ENCODE results near the gene INTS1. TPM values are rescaled to one million over a fixed set of nuclear protein-coding genes. Genes with fewer than 3 reads are reported as not detected.

The INTS1 gene
- total and polyA plus RNA-seq, 9 donors: 1.9 to 80.5 (median 61.5) TPM

- Histone ChIP-seq H3K9me3 (no peaks in the 10 kb centered on the region), H3K4me3 (no peak overlapping the region), H3K27me3 (no peaks in the 10 kb centered on the region), H3K27ac (peak overlapping the region; percentile 82 to 91), H3K4me1 (ENCODE audit: insufficient read depth) (peaks cover 27% of the 10 kb centered on the region), H3K36me3 (no peaks in the 10 kb centered on the region)
- TF ChIP-seq EP300 (IDR thresholded peaks at IDR 0.05) (no peak), CTCF (IDR thresholded peaks at IDR 0.05) (peak in 1 of 3 donors; percentile 11), POLR2A (IDR thresholded peaks at IDR 0.05) (no peak)
- 89 to 93% (median 92%) methylated on average over 38 to 42 of the region's 42 CpGs for WGBS, 3 donors
- intact Hi-C loops (cut with DNase I): loop anchor here in 1 of 4 donors (5.0 kb wide), 1 partner anchor 36 kb away; the partner anchor contains the start of gene PSMG3
- DNase-seq: peak in 3 of 5 donors; percentile 30 to 55 (median 54)
Measured at GRCh38 chr7:1535701-1536454, 31.7 kb upstream of the INTS1 start.

GRCh38 chr7:1535100-1535458, 30.9 kb upstream of the INTS1 start:
- no peak for TF ChIP-seq EP300 (IDR thresholded peaks at IDR 0.05)
- no peak for TF ChIP-seq POLR2A (IDR thresholded peaks at IDR 0.05)
- no peak for TF ChIP-seq CTCF (IDR thresholded peaks at IDR 0.05)
- peak in 2 of 5 donors; percentile 8 to 36 for DNase-seq
- no peak overlapping the region for H3K27ac ChIP-seq

GRCh38 chr7:1534330-1535099, 30.3 kb upstream of the INTS1 start:
- peak in 2 of 5 donors; percentile 46 for DNase-seq
- Histone ChIP-seq H3K4me1 (ENCODE audit: insufficient read depth) (peaks cover 27% of the 10 kb centered on the region), H3K4me3 (no peak overlapping the region), H3K27me3 (no peaks in the 10 kb centered on the region), H3K27ac (no peak overlapping the region), H3K9me3 (no peaks in the 10 kb centered on the region), H3K36me3 (no peaks in the 10 kb centered on the region)
- intact Hi-C loops (cut with DNase I): loop anchor here in 1 of 4 donors (5.0 kb wide), 1 partner anchor 38 kb away; the partner anchor contains the start of gene PSMG3
- 89 to 93% (median 91%) methylated on average over 29 to 30 of the region's 30 CpGs for WGBS, 3 donors
- TF ChIP-seq POLR2A (IDR thresholded peaks at IDR 0.05): no peak

More at GRCh38 chr7:1535100-1535458, 30.9 kb upstream of the INTS1 start:
- no peaks in the 10 kb centered on the region for H3K36me3 ChIP-seq
- 65 to 80% (median 68%) methylated on average over 6 of the region's 6 CpGs for WGBS, 3 donors
- intact Hi-C loops (cut with DNase I): loop anchor here in 1 of 4 donors (5.0 kb wide), 1 partner anchor 37 kb away; the partner anchor contains the start of gene PSMG3
- peaks cover 27% of the 10 kb centered on the region for H3K4me1 ChIP-seq (ENCODE audit: insufficient read depth)
- no peak overlapping the region for H3K4me3 ChIP-seq
- no peaks in the 10 kb centered on the region for H3K27me3 ChIP-seq
- no peaks in the 10 kb centered on the region for H3K9me3 ChIP-seq

- intact Hi-C loops (cut with DNase I): no loop called here
- H3K36me3 ChIP-seq: no peaks in the 10 kb centered on the region
- H3K27ac ChIP-seq: peak overlapping the region; percentile 83 to 99
- no peaks in the 10 kb centered on the region for H3K27me3 ChIP-seq
- peak overlapping the region; percentile 51 for H3K4me3 ChIP-seq
- H3K4me1 ChIP-seq (ENCODE audit: insufficient read depth): peaks cover 27% of the 10 kb centered on the region
- 81 to 86% (median 85%) methylated on average over 24 of the region's 24 CpGs for WGBS, 3 donors
- DNase-seq: peak in 4 of 5 donors; percentile 26 to 60 (median 54)
- no peak for TF ChIP-seq CTCF (IDR thresholded peaks at IDR 0.05)
- TF ChIP-seq POLR2A (IDR thresholded peaks at IDR 0.05): no peak
- TF ChIP-seq EP300 (IDR thresholded peaks at IDR 0.05): no peak
- no peaks in the 10 kb centered on the region for H3K9me3 ChIP-seq
Measured at GRCh38 chr7:1533547-1534329, 29.5 kb upstream of the INTS1 start.
